WTC11 (cell line): ENCODE data around the gene IFNK. TPM values are rescaled to one million over a fixed set of nuclear protein-coding genes. Genes with fewer than 3 reads are reported as not detected.

ENCODE experiments used
- ATAC-seq: fragments of 200-7000 bp; cut with Tn5 transposase; 2 replicates; pipeline ENCODE4 v1.10.0; 2021; ENCODE audit warnings: mild to moderate bottlenecking, moderate library complexity
- CTCF ChIA-PET: fragments of 300-600 bp; sonication (Branson Sonifier 250); formaldehyde crosslinking; loops from one replicate; lab custom pipeline; 2021; ENCODE audit warnings: antibody characterized with exemption; lab: Charles Lee
- POLR2A ChIA-PET: fragments of 350-600 bp; sonication (Branson Sonifier 250); formaldehyde crosslinking; loops from one replicate; lab custom pipeline; 2021; ENCODE audit warnings: antibody characterized with exemption; lab: Charles Lee
- DNase-seq: peaks from one replicate; pipeline ENCODE4 v3.0.0; 2021; ENCODE audit warnings: low spot score
- H3K27ac Mint-ChIP-seq: 2 replicates; pipeline ENCODE4 v1.8.0; 2021; ENCODE audit warnings: mixed read lengths
- H3K27me3 Mint-ChIP-seq: 2 replicates; pipeline ENCODE4 v1.8.0; 2021; ENCODE audit warnings: low read depth, mild to moderate bottlenecking, moderate library complexity, mixed read lengths
- H3K36me3 Mint-ChIP-seq: 2 replicates; pipeline ENCODE4 v1.8.0; 2021; ENCODE audit warnings: mixed read lengths
- H3K4me1 Mint-ChIP-seq: 2 replicates; pipeline ENCODE4 v1.8.0; 2022; ENCODE audit warnings: mixed read lengths
- H3K4me3 Mint-ChIP-seq: 2 replicates; pipeline ENCODE4 v1.8.0; 2021; ENCODE audit warnings: mild to moderate bottlenecking, moderate library complexity, mixed read lengths
- H3K9me3 Mint-ChIP-seq: 2 replicates; pipeline ENCODE4 v1.8.0; 2021; ENCODE audit warnings: mixed read lengths
- AR ChIP-seq: fragments of 250-450 bp; sonication (Bioruptor Pico); IDR thresholded peaks from 2 replicates; pipeline ENCODE4 v1.9.0; 2021; ENCODE audit warnings: mild to moderate bottlenecking
- CBFB ChIP-seq: sonication (generic); formaldehyde crosslinking; IDR thresholded peaks from 2 replicates; pipeline ENCODE4 v1.8.1; 2022; ENCODE audit warnings: mild to moderate bottlenecking, low read depth, missing genetic modification reagents
- CREM ChIP-seq: sonication (generic); formaldehyde crosslinking; IDR thresholded peaks from 2 replicates; pipeline ENCODE4 v1.8.1; 2022; ENCODE audit warnings: mild to moderate bottlenecking, missing genetic modification reagents, moderate library complexity
- ETV6 ChIP-seq: sonication (generic); formaldehyde crosslinking; IDR thresholded peaks from 2 replicates; pipeline ENCODE4 v1.8.1; 2022; ENCODE audit warnings: mild to moderate bottlenecking, missing genetic modification reagents
- FOXJ3 ChIP-seq: sonication (generic); formaldehyde crosslinking; IDR thresholded peaks from 2 replicates; pipeline ENCODE4 v1.9.0; 2021; ENCODE audit warnings: missing genetic modification reagents, mild to moderate bottlenecking, borderline replicate concordance
- GTF2I ChIP-seq: fragments of 250-450 bp; sonication (Bioruptor Pico); conservative IDR thresholded peaks from 2 replicates; pipeline ENCODE4 v1.4.0; 2021; ENCODE audit warnings: mild to moderate bottlenecking
- HMGXB4 ChIP-seq: sonication (generic); formaldehyde crosslinking; IDR thresholded peaks from 2 replicates; pipeline ENCODE4 v1.8.1; 2023; ENCODE audit warnings: mild to moderate bottlenecking, moderate library complexity, missing genetic modification reagents
- JAZF1 ChIP-seq: fragments of 250-450 bp; sonication (Bioruptor Pico); IDR thresholded peaks from 2 replicates; pipeline ENCODE4 v1.9.0; 2021; ENCODE audit warnings: moderate library complexity, mild to moderate bottlenecking, inconsistent platforms
- JUN ChIP-seq: sonication (generic); formaldehyde crosslinking; IDR thresholded peaks from 2 replicates; pipeline ENCODE4 v1.8.0; 2023; ENCODE audit warnings: mild to moderate bottlenecking, missing genetic modification reagents
- KAT7 ChIP-seq: sonication (generic); formaldehyde crosslinking; IDR thresholded peaks from 2 replicates; pipeline ENCODE4 v1.8.1; 2023; ENCODE audit warnings: missing genetic modification reagents, mild to moderate bottlenecking, borderline replicate concordance
- MAX ChIP-seq: sonication (generic); formaldehyde crosslinking; IDR thresholded peaks from 2 replicates; pipeline ENCODE4 v1.8.0; 2022; ENCODE audit warnings: mild to moderate bottlenecking, missing genetic modification reagents
- SMAD3 ChIP-seq: sonication (generic); formaldehyde crosslinking; IDR thresholded peaks from 2 replicates; pipeline ENCODE4 v1.8.0; 2022; ENCODE audit warnings: missing genetic modification reagents, mild to moderate bottlenecking, borderline replicate concordance
- SOX15 ChIP-seq: fragments of 250-450 bp; sonication (Bioruptor Pico); IDR thresholded peaks from 2 replicates; pipeline ENCODE4 v1.9.0; 2021; ENCODE audit warnings: mild to moderate bottlenecking
- SP1 ChIP-seq: sonication (generic); formaldehyde crosslinking; conservative IDR thresholded peaks from 2 replicates; pipeline ENCODE4 v1.8.1; 2022; ENCODE audit warnings: missing genetic modification reagents
- TP53 ChIP-seq: sonication (generic); formaldehyde crosslinking; IDR thresholded peaks from 2 replicates; pipeline ENCODE4 v1.8.1; 2023; ENCODE audit warnings: mild to moderate bottlenecking, missing genetic modification reagents
- ZBTB43 ChIP-seq: sonication (generic); formaldehyde crosslinking; IDR thresholded peaks from 2 replicates; pipeline ENCODE4 v1.8.1; 2023; ENCODE audit warnings: mild to moderate bottlenecking, missing genetic modification reagents
- ZNF416 ChIP-seq: fragments of 250-450 bp; sonication (Bioruptor Pico); IDR thresholded peaks from 2 replicates; pipeline ENCODE4 v1.9.0; 2021; ENCODE audit warnings: mild to moderate bottlenecking, inconsistent platforms
- ZNF423 ChIP-seq: fragments of 250-450 bp; sonication (Bioruptor Pico); IDR thresholded peaks from 2 replicates; pipeline ENCODE4 v2.1.2; 2022; ENCODE audit warnings: mild to moderate bottlenecking, moderate library complexity
- total RNA-seq: library from RNA; stranded (reverse); gene quantifications from 3 replicates; pipeline ENCODE4 v1.2.3, GENCODE V29; 2021
- TF ChIP-seq, protein P1 (sequence below): sonication (generic); formaldehyde crosslinking; IDR thresholded peaks from 2 replicates; pipeline ENCODE4 v1.8.1; 2022; ENCODE audit warnings: mild to moderate bottlenecking, moderate library complexity, missing genetic modification reagents
- TF ChIP-seq, protein P2 (sequence below): sonication (generic); formaldehyde crosslinking; IDR thresholded peaks from 2 replicates; pipeline ENCODE4 v1.8.0; 2022; ENCODE audit warnings: mild to moderate bottlenecking, missing genetic modification reagents
- TF ChIP-seq, protein P3 (sequence below): sonication (generic); formaldehyde crosslinking; IDR thresholded peaks from 2 replicates; pipeline ENCODE4 v1.8.0; 2023; ENCODE audit warnings: missing genetic modification reagents, mild to moderate bottlenecking, borderline replicate concordance

Gene IFNK
- total RNA-seq, 1 experiment from 2014 or later: not detected

DNA sequence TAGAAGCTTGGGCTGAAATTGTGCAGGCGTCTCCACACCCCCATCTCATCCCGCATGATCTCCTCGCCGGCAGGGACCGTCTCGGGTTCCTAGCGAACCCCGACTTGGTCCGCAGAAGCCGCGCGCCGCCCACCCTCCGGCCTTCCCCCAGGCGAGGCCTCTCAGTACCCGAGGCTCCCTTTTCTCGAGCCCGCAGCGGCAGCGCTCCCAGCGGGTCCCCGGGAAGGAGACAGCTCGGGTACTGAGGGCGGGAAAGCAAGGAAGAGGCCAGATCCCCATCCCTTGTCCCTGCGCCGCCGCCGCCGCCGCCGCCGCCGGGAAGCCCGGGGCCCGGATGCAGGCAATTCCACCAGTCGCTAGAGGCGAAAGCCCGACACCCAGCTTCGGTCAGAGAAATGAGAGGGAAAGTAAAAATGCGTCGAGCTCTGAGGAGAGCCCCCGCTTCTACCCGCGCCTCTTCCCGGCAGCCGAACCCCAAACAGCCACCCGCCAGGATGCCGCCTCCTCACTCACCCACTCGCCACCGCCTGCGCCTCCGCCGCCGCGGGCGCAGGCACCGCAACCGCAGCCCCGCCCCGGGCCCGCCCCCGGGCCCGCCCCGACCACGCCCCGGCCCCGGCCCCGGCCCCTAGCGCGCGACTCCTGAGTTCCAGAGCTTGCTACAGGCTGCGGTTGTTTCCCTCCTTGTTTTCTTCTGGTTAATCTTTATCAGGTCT lies 49.0 kb downstream of the IFNK start, which contains the start of gene C9orf72:
Gene C9orf72, minus strand, starts transcription at position 564 of the 716 bp plus-strand sequence. CDS start 6,361 bp downstream, outside the sequence.
- Mint-ChIP-seq H3K4me3 (peak within 1 kb of the TSS; percentile 96), H3K9me3 (peaks cover 7% of the 10 kb centered on the region), H3K4me1 (peaks cover 27% of the 10 kb centered on the region), H3K27ac (peak within 1 kb of the TSS; percentile 100), H3K27me3 (peaks cover 18% of the 10 kb centered on the region), H3K36me3 (peaks cover 6% of the 10 kb centered on the region)
- ATAC-seq: peak; percentile 81
- peak; percentile 75 for DNase-seq
- TF ChIP-seq ZNF423 (no peak), MAX (peak; percentile 15; the same call in 1 of the 2 replicates), ZBTB43 (CRISPR knock-in tag) (no peak), JUN (no peak), FOXJ3 (CRISPR knock-in tag) (no peak), ETV6 (CRISPR knock-in tag) (no peak), JAZF1 (no peak), CREM (no peak), SP1 (no peak; the same call in 1 of the 2 replicates), ZNF416 (CRISPR knock-in tag) (no peak), KAT7 (CRISPR knock-in tag) (no peak), AR (CRISPR knock-in tag) (no peak), SOX15 (CRISPR knock-in tag) (no peak), TP53 (CRISPR knock-in tag) (0 out of 2 replicates have a peak, but pooled peaks have one; percentile 32), HMGXB4 (CRISPR knock-in tag) (peak; percentile 48; the same call in 1 of the 2 replicates), SMAD3 (CRISPR knock-in tag) (no peak), CBFB (CRISPR knock-in tag) (0 out of 2 replicates have a peak, but pooled peaks have one; percentile 1), GTF2I (CRISPR knock-in tag) (no peak)
- TF ChIP-seq, protein P1, sequence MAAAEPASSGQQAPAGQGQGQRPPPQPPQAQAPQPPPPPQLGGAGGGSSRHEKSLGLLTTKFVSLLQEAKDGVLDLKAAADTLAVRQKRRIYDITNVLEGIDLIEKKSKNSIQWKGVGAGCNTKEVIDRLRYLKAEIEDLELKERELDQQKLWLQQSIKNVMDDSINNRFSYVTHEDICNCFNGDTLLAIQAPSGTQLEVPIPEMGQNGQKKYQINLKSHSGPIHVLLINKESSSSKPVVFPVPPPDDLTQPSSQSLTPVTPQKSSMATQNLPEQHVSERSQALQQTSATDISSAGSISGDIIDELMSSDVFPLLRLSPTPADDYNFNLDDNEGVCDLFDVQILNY (CRISPR knock-in tag): peak; percentile 44; the same call in 1 of the 2 replicates
- TF ChIP-seq, protein P2, sequence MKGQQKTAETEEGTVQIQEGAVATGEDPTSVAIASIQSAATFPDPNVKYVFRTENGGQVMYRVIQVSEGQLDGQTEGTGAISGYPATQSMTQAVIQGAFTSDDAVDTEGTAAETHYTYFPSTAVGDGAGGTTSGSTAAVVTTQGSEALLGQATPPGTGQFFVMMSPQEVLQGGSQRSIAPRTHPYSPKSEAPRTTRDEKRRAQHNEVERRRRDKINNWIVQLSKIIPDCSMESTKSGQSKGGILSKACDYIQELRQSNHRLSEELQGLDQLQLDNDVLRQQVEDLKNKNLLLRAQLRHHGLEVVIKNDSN (CRISPR knock-in tag): 0 out of 2 replicates have a peak, but pooled peaks have one; percentile 25
- TF ChIP-seq, protein P3, sequence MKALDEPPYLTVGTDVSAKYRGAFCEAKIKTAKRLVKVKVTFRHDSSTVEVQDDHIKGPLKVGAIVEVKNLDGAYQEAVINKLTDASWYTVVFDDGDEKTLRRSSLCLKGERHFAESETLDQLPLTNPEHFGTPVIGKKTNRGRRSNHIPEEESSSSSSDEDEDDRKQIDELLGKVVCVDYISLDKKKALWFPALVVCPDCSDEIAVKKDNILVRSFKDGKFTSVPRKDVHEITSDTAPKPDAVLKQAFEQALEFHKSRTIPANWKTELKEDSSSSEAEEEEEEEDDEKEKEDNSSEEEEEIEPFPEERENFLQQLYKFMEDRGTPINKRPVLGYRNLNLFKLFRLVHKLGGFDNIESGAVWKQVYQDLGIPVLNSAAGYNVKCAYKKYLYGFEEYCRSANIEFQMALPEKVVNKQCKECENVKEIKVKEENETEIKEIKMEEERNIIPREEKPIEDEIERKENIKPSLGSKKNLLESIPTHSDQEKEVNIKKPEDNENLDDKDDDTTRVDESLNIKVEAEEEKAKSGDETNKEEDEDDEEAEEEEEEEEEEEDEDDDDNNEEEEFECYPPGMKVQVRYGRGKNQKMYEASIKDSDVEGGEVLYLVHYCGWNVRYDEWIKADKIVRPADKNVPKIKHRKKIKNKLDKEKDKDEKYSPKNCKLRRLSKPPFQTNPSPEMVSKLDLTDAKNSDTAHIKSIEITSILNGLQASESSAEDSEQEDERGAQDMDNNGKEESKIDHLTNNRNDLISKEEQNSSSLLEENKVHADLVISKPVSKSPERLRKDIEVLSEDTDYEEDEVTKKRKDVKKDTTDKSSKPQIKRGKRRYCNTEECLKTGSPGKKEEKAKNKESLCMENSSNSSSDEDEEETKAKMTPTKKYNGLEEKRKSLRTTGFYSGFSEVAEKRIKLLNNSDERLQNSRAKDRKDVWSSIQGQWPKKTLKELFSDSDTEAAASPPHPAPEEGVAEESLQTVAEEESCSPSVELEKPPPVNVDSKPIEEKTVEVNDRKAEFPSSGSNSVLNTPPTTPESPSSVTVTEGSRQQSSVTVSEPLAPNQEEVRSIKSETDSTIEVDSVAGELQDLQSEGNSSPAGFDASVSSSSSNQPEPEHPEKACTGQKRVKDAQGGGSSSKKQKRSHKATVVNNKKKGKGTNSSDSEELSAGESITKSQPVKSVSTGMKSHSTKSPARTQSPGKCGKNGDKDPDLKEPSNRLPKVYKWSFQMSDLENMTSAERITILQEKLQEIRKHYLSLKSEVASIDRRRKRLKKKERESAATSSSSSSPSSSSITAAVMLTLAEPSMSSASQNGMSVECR (CRISPR knock-in tag): no peak; the same call in 1 of the 2 replicates
- CTCF ChIA-PET: interaction anchor here (0.6 kb wide), 1 partner anchor 29 kb away, joined by 3 read pairs; no protein-coding TSS in a partner anchor
- POLR2A ChIA-PET: interaction anchor here (0.6 kb wide), 1 partner anchor 12 kb away, joined by 3 read pairs; no protein-coding TSS in a partner anchor
